Suprapubic skin (tissue), 4 donors: ENCODE measurements around the gene IL23R.

ENCODE experiments used
- EP300 ChIP-seq: sonication (generic); formaldehyde crosslinking; IDR thresholded peaks from one replicate; pipeline ENCODE4 v1.6.1; 2017; ENCODE audit warnings: antibody characterized with exemption
- POLR2A ChIP-seq, 2 donors: fragments of 450-650 bp; IDR thresholded peaks; one replicate each; pipeline ENCODE4 v1.6.1; 2017; ENCODE audit warnings: antibody characterized with exemption in 2 of 2, mild to moderate bottlenecking in 2 of 2, moderate library complexity in 2 of 2
- POLR2AphosphoS5 ChIP-seq, 3 donors: sonication (generic); formaldehyde crosslinking; IDR thresholded peaks; one replicate each; pipeline ENCODE4 v1.6.1; 2017; ENCODE audit warnings: antibody characterized with exemption in 3 of 3
- TF ChIP-seq, protein P1 (sequence below), 2 donors: fragments of 200-600 bp in 1 of 2; fragments of 450-650 bp in 1 of 2; sonication (generic) in 1 of 2; IDR thresholded peaks; one replicate each; pipeline ENCODE4 v1.5.1; 2016 to 2019; ENCODE audit warnings: antibody characterized with exemption in 2 of 2, mild to moderate bottlenecking in 1 of 2, moderate library complexity in 1 of 2

DNA sequence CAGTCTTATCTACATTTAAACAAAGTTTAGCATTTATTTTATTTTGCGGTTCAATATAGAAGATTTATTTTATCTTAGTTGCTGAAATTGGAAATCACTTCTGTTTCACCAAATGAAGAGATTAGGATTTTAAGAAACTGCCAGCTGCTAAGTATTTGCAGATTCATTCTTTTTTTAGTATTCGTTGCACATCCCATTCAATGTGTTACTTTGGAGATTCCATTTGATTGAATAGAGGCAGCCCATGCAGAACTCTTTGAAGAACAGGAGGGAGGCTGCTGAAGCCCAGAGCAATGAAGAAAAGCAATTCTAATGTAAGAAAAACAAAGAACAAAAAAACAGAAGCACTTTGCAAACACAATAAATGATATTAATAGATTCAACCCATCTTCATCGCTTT is 102.8 kb downstream of the IL23R start:
- TF ChIP-seq, protein P1, sequence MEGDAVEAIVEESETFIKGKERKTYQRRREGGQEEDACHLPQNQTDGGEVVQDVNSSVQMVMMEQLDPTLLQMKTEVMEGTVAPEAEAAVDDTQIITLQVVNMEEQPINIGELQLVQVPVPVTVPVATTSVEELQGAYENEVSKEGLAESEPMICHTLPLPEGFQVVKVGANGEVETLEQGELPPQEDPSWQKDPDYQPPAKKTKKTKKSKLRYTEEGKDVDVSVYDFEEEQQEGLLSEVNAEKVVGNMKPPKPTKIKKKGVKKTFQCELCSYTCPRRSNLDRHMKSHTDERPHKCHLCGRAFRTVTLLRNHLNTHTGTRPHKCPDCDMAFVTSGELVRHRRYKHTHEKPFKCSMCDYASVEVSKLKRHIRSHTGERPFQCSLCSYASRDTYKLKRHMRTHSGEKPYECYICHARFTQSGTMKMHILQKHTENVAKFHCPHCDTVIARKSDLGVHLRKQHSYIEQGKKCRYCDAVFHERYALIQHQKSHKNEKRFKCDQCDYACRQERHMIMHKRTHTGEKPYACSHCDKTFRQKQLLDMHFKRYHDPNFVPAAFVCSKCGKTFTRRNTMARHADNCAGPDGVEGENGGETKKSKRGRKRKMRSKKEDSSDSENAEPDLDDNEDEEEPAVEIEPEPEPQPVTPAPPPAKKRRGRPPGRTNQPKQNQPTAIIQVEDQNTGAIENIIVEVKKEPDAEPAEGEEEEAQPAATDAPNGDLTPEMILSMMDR (IDR thresholded peaks at IDR 0.05): no peak
- no peak for TF ChIP-seq POLR2A (IDR thresholded peaks at IDR 0.05)
- TF ChIP-seq EP300: no peak
- TF ChIP-seq POLR2AphosphoS5 (IDR thresholded peaks at IDR 0.05): no peak
